ENCODE results near the gene ADIPOR2. TPM values are rescaled to one million over a fixed set of nuclear protein-coding genes. Genes with fewer than 3 reads are reported as not detected.

Gene ADIPOR2
- total and polyA plus RNA-seq, 7 donors: 25.2 to 65.9 (median 29.6) TPM

DNA sequence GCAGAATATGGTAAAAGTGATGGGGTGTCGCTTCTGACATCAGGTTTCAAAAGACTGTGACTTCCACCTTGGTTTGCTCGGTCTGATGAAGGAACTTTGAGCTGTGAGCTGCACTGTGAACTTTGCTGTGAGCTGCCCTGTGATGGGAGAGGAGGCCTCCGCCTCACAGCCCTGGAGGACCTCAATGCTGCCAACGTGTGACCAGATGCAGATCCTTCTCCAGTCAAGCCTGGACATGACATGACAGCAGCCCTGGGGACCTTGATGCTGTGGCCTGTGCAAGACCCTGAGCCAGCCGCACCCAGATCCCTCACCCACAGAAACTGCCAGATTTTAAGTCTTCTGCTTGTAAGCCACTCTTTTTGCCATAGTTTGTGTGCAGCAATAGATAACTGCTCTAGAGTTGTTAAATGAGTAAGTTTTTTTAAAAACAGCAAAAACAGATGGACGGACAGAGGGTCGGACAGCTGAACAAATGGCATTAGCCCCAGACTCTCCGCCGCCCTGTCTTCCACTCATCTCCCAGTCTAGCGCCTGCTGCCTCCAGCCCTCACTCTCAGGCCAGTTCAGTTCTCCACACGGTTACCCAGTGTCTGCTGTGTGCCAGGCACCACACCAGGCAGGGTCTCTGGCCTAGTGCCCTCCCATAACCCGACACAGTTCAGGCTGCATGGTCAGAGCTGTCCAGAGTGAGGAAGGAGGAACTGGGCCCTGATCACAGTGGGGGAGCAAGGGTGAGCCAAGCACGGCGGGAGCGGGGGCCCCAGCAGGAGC is 116.4 kb downstream of the ADIPOR2 start:
- peaks cover 0 to 9% (median 2%) of the 10 kb centered on the region in 4 donors for H3K4me1 ChIP-seq

DNA sequence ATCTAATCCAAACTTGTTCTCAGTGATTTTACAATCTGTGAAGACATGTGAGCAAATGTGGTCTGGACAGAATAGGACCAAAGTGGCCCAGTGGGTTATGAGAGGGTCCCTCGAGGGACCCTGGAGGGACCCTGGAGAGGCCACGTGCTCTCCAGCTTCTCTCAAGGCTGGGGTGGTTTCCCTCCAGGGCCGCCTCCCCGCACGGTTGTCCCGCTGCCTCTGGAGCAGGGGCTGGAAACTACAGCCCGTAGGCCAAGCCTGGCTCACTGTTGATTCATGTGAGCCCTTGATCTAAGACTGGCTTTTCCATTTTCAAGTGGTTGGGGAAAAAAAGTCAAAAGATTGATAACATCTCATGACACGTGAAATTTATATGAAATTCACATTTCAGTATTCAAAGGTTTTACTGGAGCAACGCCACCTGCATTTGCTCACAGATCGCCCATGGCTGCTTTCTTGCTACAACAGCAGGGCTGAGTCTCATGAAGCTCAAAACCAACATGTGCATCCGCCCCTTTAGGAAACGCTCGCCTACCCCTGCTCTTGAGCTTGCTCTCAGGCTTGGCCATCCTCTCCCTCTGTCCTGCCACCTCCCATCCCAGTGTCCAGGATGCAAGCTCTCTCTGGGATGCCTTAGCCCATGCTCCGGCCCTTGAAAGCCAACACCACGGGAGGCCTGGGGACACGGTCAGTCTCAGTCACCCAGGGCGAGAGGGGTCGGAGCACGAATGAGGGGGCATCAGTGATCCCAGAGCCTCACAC is 117.3 kb downstream of the ADIPOR2 start:
- intact Hi-C loops (cut with DNase I): no loop called here
- TF ChIP-seq EP300 (IDR thresholded peaks at IDR 0.05) (no peak), POLR2AphosphoS5 (IDR thresholded peaks at IDR 0.05) (no peak), POLR2A (IDR thresholded peaks at IDR 0.05) (no peak)
- TF ChIP-seq, protein P1, sequence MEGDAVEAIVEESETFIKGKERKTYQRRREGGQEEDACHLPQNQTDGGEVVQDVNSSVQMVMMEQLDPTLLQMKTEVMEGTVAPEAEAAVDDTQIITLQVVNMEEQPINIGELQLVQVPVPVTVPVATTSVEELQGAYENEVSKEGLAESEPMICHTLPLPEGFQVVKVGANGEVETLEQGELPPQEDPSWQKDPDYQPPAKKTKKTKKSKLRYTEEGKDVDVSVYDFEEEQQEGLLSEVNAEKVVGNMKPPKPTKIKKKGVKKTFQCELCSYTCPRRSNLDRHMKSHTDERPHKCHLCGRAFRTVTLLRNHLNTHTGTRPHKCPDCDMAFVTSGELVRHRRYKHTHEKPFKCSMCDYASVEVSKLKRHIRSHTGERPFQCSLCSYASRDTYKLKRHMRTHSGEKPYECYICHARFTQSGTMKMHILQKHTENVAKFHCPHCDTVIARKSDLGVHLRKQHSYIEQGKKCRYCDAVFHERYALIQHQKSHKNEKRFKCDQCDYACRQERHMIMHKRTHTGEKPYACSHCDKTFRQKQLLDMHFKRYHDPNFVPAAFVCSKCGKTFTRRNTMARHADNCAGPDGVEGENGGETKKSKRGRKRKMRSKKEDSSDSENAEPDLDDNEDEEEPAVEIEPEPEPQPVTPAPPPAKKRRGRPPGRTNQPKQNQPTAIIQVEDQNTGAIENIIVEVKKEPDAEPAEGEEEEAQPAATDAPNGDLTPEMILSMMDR (IDR thresholded peaks at IDR 0.05): no peak
- 90 to 92% methylated on average over 19 of the region's 19 CpGs for WGBS, 2 donors

More for the DNA sequence above, 116.4 kb downstream of the ADIPOR2 start:
- intact Hi-C loops (cut with DNase I): no loop called here
- no peaks in the 10 kb centered on the region for H3K36me3 ChIP-seq
- H3K27ac ChIP-seq: no peak overlapping the region
- TF ChIP-seq POLR2AphosphoS5 (IDR thresholded peaks at IDR 0.05): no peak
- TF ChIP-seq, protein P1 (IDR thresholded peaks at IDR 0.05): no peak
- no peak for TF ChIP-seq POLR2A (IDR thresholded peaks at IDR 0.05)
- no peak for TF ChIP-seq EP300 (IDR thresholded peaks at IDR 0.05)
- DNase-seq: peak; percentile 39
- H3K27me3 ChIP-seq: no peaks in the 10 kb centered on the region
- H3K9me3 ChIP-seq: no peaks in the 10 kb centered on the region
- H3K4me3 ChIP-seq: no peak overlapping the region
- WGBS, 2 donors: 91 to 92% methylated on average over 15 of the region's 15 CpGs

DNA sequence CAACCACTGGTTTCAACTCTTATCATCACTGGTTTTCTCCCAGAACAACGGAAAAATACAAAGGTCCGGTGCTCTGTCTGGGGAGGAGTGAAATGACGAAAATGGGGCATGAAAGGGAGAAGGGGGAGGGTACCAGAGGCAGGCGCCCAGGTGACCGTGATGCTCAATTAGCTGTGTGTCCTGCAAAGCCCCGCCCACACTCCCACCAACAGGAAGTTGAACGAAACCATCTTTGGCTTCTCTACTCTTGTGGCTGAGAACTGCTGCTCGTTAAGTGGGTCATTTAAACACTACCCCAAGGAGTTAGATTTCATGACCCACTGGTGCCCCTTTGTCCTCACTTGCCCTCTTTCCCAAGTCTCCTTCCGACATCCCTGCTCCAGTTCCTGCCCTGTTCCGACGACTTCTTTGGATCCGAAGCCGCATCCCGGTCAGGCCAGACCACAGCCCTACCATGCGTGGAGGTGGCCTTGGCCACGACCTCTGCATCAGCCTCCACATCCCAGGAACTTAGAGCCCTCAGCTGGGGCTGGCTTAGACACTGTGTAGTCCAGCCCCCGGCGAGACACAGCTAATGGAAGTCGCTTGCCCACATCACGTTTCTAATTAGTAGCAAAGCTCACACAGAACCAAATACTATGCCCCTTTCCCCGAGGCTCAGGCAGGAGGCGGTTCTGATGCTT is 118.1 kb downstream of the ADIPOR2 start:
- Histone ChIP-seq H3K9me3 (no peaks in the 10 kb centered on the region), H3K4me3 (no peak overlapping the region), H3K27ac (no peak overlapping the region), H3K4me1 (peaks cover 0 to 9% (median 2%) of the 10 kb centered on the region in 4 donors), H3K36me3 (no peaks in the 10 kb centered on the region), H3K27me3 (no peaks in the 10 kb centered on the region)
- no peak for DNase-seq
- intact Hi-C loops (cut with DNase I): no loop called here
- 86 to 88% methylated on average over 22 of the region's 22 CpGs for WGBS, 2 donors
- TF ChIP-seq, protein P1 (IDR thresholded peaks at IDR 0.05): no peak
- TF ChIP-seq POLR2A (IDR thresholded peaks at IDR 0.05) (no peak), EP300 (IDR thresholded peaks at IDR 0.05) (no peak), POLR2AphosphoS5 (IDR thresholded peaks at IDR 0.05) (no peak)

More for the DNA sequence above, 117.3 kb downstream of the ADIPOR2 start:
- DNase-seq: no peak
- Histone ChIP-seq H3K36me3 (no peaks in the 10 kb centered on the region), H3K9me3 (no peaks in the 10 kb centered on the region), H3K4me3 (no peak overlapping the region), H3K27ac (no peak overlapping the region), H3K4me1 (peaks cover 0 to 9% (median 2%) of the 10 kb centered on the region in 4 donors), H3K27me3 (no peaks in the 10 kb centered on the region)

DNA sequence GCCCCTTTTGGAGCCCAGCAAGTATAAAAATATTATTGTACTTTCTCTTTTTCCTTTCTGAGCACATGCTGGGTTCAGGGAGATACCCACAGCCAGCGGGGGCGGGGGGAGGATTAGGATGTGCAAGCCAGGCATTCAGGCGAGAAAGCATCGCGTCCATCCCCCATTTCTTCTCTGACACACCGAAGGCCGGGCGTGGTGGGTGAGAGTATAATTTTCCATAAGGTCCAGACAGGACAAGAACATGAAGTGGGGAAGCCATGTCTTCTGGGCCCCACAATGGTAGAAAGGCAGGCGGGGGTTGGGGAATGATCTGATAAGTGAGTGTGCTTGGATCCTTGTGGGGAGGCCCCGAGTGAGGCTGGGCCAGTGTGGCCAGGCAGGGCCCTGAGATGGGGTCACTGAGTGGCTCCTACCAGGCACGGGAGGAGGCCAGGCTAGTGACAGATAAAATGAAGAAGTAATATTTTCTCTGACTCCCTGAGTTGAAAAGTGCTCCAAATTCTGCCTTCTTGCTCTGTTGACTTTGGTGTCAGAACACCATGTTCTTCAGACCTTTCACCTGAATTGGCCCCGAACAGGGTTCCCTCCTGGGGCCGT is 118.8 kb downstream of the ADIPOR2 start:
- no peaks in the 10 kb centered on the region for H3K9me3 ChIP-seq
- no peak overlapping the region for H3K4me3 ChIP-seq
- H3K27ac ChIP-seq: peak overlapping the region in 1 of 4 donors; percentile 10
- WGBS, 2 donors: 90 to 93% methylated on average over 13 of the region's 13 CpGs
- TF ChIP-seq POLR2AphosphoS5 (IDR thresholded peaks at IDR 0.05): no peak
- TF ChIP-seq, protein P1 (IDR thresholded peaks at IDR 0.05): no peak
- no peak for TF ChIP-seq POLR2A (IDR thresholded peaks at IDR 0.05)
- no peak for TF ChIP-seq EP300 (IDR thresholded peaks at IDR 0.05)
- no peaks in the 10 kb centered on the region for H3K36me3 ChIP-seq
- H3K27me3 ChIP-seq: no peaks in the 10 kb centered on the region
- H3K4me1 ChIP-seq: peaks cover 0 to 8% (median 2%) of the 10 kb centered on the region in 4 donors
- intact Hi-C loops (cut with DNase I): no loop called here
- no peak for DNase-seq

Measured in sigmoid colon (tissue), 7 donors.